Effector memory CD4-positive, alpha-beta T cell (primary cell): ENCODE data around the gene PML.

Experiments used
- DNase-seq, 3 donors: peaks; one replicate each; pipeline ENCODE4 v3.0.0-alpha.2; 2020
- H3K27ac ChIP-seq: 2 replicates; pipeline ENCODE4 v1.7.0; 2013; ENCODE audit warnings: mild to moderate bottlenecking, low read length, moderate library complexity; ENCODE audit not compliant: insufficient read depth, poor library complexity, severe bottlenecking
- H3K27me3 ChIP-seq: replicated peaks from 2 replicates; pipeline ENCODE4 v1.7.0; 2013; ENCODE audit warnings: mild to moderate bottlenecking, low read length; ENCODE audit not compliant: insufficient read depth, control insufficient read depth, poor library complexity, severe bottlenecking
- H3K36me3 ChIP-seq: 2 replicates; pipeline ENCODE4 v1.7.0; 2013; ENCODE audit warnings: mild to moderate bottlenecking, low read length, moderate library complexity; ENCODE audit not compliant: control insufficient read depth, insufficient read depth
- H3K4me1 ChIP-seq: 2 replicates; pipeline ENCODE4 v1.7.0; 2013; ENCODE audit warnings: low read length, mild to moderate bottlenecking; ENCODE audit not compliant: control insufficient read depth, insufficient read depth, poor library complexity, severe bottlenecking
- H3K4me3 ChIP-seq: 2 replicates; pipeline ENCODE4 v1.7.0; 2013; ENCODE audit warnings: low read length, low read depth, mild to moderate bottlenecking; ENCODE audit not compliant: insufficient read depth, poor library complexity, severe bottlenecking
- H3K9me3 ChIP-seq: 2 replicates; pipeline ENCODE4 v1.7.0; 2013; ENCODE audit warnings: mild to moderate bottlenecking, low read length, moderate library complexity; ENCODE audit not compliant: control insufficient read depth

The PML gene

DNA sequence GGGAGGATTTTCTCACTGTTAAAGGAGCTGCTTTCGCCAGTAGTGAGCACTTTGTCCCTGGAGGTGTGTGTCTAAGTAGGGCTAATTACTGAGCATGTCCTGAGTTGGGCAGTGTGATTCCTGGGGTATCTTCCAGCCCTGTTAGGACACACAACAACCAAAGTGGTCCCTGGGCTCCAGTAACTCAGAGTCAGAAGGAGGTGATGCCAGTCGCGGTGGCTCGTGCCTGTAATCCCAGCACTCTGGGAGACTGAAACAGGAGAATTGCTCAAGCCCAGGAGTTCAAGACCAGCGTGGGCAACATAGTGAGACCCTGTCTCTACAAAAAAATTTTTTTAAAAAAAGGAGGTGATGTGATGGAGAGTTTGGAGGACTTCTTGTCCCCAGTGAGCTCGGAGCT is 37.5 kb downstream of the PML start:
- Histone ChIP-seq H3K36me3 (peaks cover 61% of the 10 kb centered on the region), H3K27ac (no peak overlapping the region), H3K27me3 (no peaks in the 10 kb centered on the region), H3K9me3 (no peaks in the 10 kb centered on the region), H3K4me3 (no peak overlapping the region), H3K4me1 (no peaks in the 10 kb centered on the region)
- no peak for DNase-seq

DNA sequence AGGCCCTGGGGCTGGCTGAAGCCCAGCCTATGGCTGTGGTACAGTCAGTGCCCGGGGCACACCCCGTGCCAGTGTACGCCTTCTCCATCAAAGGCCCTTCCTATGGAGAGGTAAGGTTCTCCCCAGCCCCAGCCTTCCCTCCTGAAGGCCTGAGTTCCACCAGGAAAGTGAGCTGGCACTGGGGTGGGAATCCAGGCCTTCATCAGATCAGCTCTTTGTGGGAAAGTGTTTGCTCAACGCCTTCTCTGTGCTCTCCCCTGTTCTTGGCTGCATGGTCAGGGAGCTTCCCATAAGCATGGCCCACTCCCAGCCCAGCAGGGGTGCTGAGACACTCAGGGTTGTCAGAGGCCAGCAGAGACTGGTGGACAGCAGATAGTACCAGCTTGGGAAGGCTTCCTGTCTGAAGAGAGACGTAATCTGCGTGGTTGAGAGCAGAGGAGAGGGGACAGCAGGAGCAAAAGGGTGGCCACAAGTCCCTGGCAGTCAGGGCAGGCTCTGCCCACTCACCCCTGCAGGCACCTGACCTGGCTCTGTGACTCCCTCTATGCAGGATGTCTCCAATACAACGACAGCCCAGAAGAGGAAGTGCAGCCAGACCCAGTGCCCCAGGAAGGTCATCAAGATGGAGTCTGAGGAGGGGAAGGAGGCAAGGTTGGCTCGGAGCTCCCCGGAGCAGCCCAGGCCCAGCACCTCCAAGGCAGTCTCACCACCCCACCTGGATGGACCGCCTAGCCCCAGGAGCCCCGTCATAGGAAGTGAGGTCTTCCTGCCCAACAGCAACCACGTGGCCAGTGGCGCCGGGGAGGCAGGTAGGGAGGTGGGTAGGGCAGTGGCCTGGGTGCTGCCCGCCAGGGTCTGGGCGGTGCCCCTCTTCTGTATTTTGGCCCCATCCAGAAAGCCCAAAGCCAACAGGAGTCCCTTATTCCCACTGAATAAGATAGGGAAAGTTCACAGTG is 38.4 kb downstream of the PML start:
- H3K4me1 ChIP-seq = no peaks in the 10 kb centered on the region
- no peak for DNase-seq
- no peak overlapping the region for H3K4me3 ChIP-seq
- H3K27ac ChIP-seq = no peak overlapping the region
- peaks cover 63% of the 10 kb centered on the region for H3K36me3 ChIP-seq
- no peaks in the 10 kb centered on the region for H3K9me3 ChIP-seq
- no peaks in the 10 kb centered on the region for H3K27me3 ChIP-seq

DNA sequence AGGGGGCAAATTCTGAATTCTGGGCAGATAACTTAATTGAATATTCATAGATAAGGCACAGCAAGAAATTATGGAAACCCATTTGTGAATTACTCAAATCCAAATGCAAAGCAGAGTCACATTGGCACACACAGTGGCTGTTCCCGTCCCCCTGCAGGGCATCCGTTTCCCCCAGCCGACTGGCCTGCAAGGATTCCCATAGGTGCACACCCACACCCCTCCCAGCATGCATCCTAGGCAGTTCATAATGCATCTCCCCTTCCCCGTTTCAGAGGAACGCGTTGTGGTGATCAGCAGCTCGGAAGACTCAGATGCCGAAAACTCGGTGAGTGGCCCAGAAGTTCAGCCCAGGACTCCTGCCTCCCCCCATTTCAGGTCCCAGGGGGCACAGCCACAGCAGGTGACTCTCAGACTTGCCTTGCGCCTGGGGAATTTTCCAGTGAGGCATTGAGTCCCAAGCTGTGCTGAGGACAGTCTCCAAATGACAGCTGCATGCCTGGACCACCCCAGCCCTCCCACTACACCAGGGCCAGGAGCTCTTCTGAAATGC is 39.8 kb downstream of the PML start:
- Histone ChIP-seq H3K4me3 (no peak overlapping the region), H3K36me3 (peaks cover 64% of the 10 kb centered on the region), H3K9me3 (no peaks in the 10 kb centered on the region), H3K27me3 (no peaks in the 10 kb centered on the region), H3K4me1 (no peaks in the 10 kb centered on the region), H3K27ac (no peak overlapping the region)
- no peak for DNase-seq

DNA sequence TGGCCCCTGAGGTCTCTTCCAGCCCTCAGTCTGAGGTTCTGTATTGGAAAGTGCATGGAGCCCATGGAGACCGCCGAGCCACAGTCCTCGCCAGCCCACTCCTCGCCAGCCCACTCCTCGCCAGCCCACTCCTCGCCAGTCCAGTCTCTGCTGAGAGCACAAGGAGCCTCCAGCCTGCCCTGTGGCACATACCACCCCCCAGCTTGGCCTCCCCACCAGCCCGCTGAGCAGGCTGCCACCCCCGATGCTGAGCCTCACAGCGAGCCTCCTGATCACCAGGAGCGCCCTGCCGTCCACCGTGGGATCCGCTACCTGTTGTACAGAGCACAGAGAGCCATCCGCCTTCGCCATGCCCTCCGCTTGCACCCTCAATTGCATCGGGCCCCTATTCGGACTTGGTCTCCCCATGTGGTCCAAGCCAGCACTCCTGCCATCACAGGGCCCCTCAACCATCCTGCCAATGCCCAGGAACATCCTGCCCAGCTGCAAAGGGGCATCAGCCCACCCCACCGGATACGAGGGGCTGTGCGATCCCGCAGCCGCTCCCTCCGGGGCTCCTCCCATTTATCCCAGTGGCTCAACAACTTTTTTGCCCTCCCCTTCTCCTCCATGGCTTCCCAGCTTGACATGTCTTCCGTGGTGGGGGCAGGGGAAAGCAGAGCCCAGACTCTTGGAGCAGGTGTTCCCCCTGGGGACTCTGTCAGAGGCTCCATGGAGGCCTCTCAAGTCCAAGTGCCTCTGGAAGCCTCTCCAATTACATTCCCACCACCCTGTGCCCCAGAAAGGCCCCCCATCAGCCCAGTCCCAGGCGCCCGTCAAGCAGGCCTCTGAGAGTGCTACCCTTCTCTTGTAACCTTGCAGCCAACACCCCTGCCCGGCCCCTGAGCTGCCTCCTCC is 40.9 kb downstream of the PML start:
- Histone ChIP-seq H3K4me1 (no peaks in the 10 kb centered on the region), H3K36me3 (peaks cover 57% of the 10 kb centered on the region), H3K9me3 (no peaks in the 10 kb centered on the region), H3K4me3 (no peak overlapping the region), H3K27me3 (no peaks in the 10 kb centered on the region), H3K27ac (no peak overlapping the region)
- DNase-seq = no peak

DNA sequence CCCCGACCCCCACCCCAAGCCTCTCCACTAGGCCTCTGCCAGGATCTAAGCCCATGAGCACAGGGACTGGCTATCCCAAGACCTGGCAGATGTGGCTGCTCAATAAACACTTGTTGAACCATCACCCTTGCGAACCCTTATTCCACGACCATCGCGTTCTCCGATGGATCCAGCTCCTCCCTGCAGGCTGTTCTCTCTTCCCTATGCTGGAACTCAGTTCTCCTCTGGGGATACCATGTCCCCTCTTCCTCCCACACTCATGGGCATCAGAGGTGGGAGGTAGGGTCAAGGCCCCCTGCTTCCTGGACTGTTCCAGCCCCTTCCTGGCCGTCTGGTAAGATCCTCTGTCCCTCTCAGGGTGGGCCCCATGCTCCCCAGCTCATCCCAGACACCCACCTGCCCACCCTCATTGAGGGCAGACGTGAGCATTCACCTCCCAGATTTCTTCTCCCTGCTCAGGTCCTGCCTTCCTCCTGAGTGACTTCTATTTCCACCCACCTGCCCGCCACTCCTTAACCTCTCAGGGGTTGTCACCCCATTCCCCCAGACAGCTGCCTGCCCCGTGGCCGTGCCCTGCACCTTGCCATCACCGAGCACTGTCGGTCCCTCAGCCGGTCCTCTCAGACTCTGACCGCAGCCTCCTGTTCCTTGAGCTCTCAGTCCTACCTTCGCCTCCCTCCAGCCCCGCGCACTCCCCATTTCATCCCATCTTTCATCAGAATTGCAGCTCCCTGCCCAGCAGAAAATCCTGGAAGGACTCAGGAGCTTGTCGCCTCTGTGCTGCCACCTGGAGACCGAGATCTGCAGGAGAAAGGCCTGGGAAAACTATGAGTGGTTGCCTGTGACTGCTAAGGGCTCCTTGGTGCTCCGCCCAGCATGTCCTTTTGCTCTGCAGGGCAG is 42.0 kb downstream of the PML start:
- Histone ChIP-seq H3K36me3 (peaks cover 62% of the 10 kb centered on the region), H3K4me3 (no peak overlapping the region), H3K27ac (no peak overlapping the region), H3K4me1 (no peaks in the 10 kb centered on the region), H3K9me3 (no peaks in the 10 kb centered on the region), H3K27me3 (no peaks in the 10 kb centered on the region)
- DNase-seq = no peak

DNA sequence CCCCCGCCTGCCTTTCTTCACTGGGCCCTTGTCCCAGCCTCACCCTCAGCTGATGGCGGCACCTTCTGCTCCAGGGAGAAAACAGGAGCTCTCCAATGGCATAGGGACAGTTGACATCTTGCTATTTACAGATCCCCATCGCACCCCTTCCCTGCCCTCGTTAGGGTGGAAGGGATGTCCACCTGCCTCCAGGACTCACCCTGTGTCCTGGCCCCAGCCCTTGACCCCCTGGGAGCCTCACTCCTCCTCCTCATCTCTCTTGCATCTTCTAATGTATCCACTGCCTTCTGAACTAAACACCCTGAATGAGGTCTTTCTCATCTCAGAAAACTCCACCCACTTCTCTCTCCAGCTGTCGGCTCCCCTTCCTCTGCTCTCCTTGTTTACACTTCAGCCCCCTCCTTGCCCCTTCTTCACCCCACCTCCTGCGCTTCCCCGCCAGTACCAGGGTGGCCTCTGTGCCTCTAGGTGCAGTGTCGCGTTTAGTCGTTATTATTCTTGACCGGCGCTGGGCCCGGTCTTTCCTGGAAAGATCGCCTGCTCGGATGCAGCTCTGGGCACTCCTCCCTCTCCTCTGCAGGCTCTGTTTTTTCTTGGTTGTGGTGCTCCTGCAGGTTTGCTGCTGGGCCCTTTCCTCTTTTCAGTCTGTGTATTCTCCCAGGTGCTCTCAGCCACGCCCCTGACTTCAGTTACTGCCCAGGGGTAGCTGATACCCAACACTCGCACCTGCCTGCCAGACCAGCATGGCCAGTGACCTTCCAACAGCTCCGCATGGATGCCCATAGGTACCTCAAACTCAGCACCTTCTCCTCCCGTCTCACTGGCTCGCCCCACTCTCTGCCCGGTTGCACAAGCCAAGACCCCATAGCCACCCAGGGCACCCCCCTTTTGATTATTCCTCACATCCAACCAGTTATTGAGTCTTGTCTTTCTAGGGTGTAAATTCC is 42.9 kb downstream of the PML start:
- peaks cover 63% of the 10 kb centered on the region for H3K36me3 ChIP-seq
- no peaks in the 10 kb centered on the region for H3K9me3 ChIP-seq
- no peaks in the 10 kb centered on the region for H3K27me3 ChIP-seq
- H3K4me3 ChIP-seq = no peak overlapping the region
- DNase-seq = no peak
- H3K4me1 ChIP-seq = no peaks in the 10 kb centered on the region
- H3K27ac ChIP-seq = no peak overlapping the region

DNA sequence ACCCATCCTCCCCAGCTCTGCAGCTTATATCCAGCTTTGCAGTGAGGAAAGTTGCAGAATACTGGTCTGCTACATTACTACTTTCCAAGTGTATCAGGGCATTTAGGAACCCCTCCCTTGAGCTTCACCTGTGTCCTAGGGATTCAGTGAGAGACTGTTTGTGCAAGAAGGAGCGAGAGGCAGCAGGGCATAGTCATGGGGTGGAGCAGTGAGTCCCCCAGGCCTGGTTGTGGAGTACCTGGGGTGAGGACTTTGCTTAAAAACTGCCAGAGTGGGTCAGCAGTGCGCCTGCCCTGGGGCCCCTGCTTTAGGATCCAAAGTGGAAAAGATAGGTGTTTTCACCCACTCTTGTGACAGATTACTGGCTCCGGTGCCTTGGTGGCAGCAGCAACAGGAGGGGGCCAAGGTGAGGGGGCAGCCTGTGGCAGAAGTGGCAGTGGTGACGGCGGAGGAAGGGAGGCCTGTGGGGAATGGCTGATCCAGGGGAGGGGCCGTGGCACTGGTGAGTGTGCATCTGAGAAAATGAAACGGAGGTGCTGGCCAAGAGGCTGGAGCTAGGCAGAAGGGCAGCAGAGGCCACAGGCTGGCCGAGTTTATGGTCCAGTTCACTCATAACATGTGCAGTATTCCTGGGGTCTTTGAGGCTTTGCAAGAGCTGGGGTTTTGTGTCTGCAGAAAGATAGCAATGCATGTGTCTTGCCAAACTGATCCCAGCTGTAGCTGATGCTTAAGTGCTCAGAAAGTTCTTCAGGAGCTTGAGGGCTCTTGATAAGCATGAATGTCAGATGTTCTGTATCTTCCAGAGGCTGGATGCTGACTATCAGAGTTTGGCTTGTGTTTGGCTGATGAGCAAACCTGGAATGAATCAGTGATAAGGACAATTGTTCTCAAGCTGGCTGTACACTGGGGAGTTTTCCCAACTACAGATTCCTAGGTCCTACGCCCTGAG is 44.5 kb downstream of the PML start:
- no peaks in the 10 kb centered on the region for H3K9me3 ChIP-seq
- H3K4me3 ChIP-seq = no peak overlapping the region
- H3K27me3 ChIP-seq = no peaks in the 10 kb centered on the region
- peaks cover 59% of the 10 kb centered on the region for H3K36me3 ChIP-seq
- H3K4me1 ChIP-seq = no peaks in the 10 kb centered on the region
- no peak for DNase-seq
- H3K27ac ChIP-seq = no peak overlapping the region

DNA sequence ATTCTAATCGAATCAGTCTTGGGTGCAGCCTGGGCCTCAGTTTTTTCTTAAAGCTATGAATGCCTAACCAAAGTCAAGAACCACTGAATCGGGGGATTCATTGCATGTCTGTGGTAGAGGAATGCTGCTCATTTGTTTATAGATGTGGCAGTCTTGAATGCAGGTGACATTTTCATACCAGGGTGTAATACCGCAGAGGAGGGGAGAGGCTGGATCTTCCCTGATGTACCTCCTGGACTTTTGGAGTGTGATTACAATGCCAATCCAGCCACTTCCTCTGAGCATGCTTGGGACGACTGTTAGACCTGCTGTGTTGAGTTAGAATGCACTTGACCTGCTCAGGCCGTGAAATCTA is 45.1 kb downstream of the PML start:
- Histone ChIP-seq H3K27me3 (no peaks in the 10 kb centered on the region), H3K27ac (no peak overlapping the region), H3K4me1 (no peaks in the 10 kb centered on the region), H3K36me3 (peaks cover 52% of the 10 kb centered on the region), H3K9me3 (no peaks in the 10 kb centered on the region), H3K4me3 (no peak overlapping the region)
- DNase-seq = no peak
